Activated CD4-positive, alpha-beta T cell treated with anti-CD3 and anti-CD28 coated beads, Interleukin-2, Interleukin-6, amounts not matched to agents 100 ng/mL and 50 ng/mL, durations not matched to agents 16 hours and 8 hours (primary cell): ENCODE results near the gene KLRC4.

Source experiments
- DNase-seq: peaks from one replicate; pipeline ENCODE4 v3.0.0-alpha.2; 2020

Gene KLRC4

GRCh38 chr12:10366875-10367274 is 42.7 kb downstream of the KLRC4 start:
- no peak for DNase-seq

- no peak for DNase-seq
These were observed 43.7 kb downstream of the KLRC4 start for GRCh38 chr12:10365696-10366405.

GRCh38 chr12:10364815-10365622 is 44.5 kb downstream of the KLRC4 start:
- peak; percentile 66 for DNase-seq

- DNase-seq: peak; percentile 46
These were observed 45.4 kb downstream of the KLRC4 start for GRCh38 chr12:10363914-10364814.

DNA sequence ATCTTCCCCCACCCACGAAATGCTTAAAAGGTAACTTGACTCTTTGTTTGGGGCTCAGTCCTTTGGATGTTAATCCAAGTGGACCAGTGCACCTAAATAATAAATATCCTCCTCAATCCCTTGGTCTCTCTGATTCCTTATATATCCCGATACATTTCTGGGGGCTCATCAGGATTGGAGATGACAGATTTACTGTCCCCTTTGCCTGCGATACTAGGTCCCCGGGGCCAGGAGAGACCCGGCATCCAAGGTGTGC is 46.0 kb downstream of the KLRC4 start:
- no peak for DNase-seq

GRCh38 chr12:10362828-10363657 is 46.5 kb downstream of the KLRC4 start:
- DNase-seq: no peak

DNA sequence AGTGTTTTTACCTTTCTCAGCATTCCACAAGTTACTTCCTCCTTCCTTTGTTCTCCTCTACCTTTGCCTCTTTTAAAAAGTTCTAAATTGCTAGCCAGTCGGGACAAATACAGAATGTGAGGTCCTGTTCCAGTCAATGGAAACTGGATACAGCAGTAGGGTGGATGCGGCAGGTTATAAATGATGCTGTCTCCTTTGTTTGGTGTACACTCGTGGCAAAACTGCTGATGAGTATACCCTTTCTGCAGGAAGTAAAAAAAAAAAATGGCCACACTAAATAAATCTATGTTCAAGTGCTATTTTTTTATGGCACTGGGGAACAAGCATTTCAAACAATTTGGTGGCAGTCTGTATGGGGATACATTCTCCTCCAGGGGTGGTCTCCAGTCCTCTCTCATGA is 47.2 kb downstream of the KLRC4 start:
- DNase-seq: no peak

DNA sequence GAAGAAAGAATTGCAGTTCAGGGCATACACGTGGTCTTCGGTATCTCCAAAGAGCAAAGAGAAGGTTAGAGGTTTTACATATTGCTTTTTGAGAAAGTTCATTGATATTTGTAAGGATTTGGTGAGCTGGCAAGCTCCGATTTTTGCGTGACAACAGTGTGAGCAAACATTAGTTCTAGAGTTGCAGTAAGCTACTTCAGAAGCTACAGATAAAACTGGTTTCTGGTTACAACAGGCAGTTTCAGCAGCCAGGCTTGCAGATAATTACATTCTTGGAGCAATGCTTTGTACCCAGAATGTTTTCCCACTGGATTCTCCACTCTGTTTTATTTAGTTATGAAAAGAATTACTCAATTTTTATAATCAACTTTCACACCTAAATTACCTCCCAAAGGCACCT is 47.9 kb downstream of the KLRC4 start:
- DNase-seq: no peak

DNA sequence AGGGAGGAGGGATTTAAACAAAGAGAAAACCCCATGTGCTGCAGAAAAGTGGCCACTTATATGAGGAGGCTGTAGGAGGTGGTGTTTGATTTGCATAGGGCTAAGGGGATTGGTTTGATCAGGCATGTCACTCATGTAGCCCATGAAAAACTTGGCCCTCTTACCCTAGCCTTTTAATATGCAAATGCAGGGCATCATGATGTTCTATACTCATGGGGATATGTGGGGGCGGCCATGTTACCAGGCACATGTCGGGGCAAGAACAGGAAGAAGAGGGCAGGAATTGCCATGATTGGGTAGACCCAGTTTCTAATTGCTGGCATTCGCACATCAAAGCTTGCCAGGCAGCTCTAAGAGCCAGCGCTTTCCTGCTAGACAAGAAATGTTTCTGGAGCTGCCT is 48.5 kb downstream of the KLRC4 start:
- DNase-seq: no peak

- no peak for DNase-seq
These were observed 50.6 kb downstream of the KLRC4 start for GRCh38 chr12:10358969-10359368.

DNA sequence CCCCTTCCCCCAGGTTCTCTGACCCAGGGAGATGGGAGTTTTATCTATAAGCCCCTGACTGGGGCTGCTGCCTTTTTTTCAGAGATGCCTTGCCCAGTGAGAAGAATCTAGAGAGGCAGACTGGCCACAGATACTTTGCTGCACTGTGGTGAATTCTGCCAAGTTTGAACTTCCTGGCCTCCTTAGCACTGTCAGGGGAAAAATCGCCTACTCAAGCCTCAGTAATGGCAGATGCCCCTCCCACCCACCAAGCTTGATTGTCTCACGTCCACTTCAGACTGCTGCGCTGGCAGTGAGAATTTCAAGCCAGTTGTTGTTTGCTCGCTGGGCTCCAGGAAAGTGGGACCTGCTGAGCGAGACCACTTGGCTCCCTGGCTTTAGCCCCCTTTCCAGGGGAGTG is 51.4 kb downstream of the KLRC4 start:
- no peak for DNase-seq
